Activated CD8-positive, alpha-beta memory T cell treated with anti-CD3 and anti-CD28 coated beads for 36 hours (primary cell): ENCODE results near the gene MAML2. TPM values are rescaled to one million over a fixed set of nuclear protein-coding genes. Genes with fewer than 3 reads are reported as not detected.

Source experiments
- CTCF ChIA-PET: fragments of 350-600 bp; sonication (Branson Sonifier 250); formaldehyde crosslinking; loops from one replicate; lab custom pipeline; 2021; ENCODE audit warnings: antibody characterized with exemption; lab: Charles Lee
- POLR2A ChIA-PET: fragments of 350-600 bp; sonication (Branson Sonifier 250); formaldehyde crosslinking; loops from one replicate; lab custom pipeline; 2021; ENCODE audit warnings: antibody characterized with exemption; lab: Charles Lee
- total RNA-seq, 2 experiments: library from RNA; stranded (reverse); gene quantifications; one replicate each; pipeline ENCODE4 v1.2.3, GENCODE V29; 2021

The MAML2 gene
- total RNA-seq, 2 experiments from 2014 or later: 15.6 to 16.4 TPM

DNA sequence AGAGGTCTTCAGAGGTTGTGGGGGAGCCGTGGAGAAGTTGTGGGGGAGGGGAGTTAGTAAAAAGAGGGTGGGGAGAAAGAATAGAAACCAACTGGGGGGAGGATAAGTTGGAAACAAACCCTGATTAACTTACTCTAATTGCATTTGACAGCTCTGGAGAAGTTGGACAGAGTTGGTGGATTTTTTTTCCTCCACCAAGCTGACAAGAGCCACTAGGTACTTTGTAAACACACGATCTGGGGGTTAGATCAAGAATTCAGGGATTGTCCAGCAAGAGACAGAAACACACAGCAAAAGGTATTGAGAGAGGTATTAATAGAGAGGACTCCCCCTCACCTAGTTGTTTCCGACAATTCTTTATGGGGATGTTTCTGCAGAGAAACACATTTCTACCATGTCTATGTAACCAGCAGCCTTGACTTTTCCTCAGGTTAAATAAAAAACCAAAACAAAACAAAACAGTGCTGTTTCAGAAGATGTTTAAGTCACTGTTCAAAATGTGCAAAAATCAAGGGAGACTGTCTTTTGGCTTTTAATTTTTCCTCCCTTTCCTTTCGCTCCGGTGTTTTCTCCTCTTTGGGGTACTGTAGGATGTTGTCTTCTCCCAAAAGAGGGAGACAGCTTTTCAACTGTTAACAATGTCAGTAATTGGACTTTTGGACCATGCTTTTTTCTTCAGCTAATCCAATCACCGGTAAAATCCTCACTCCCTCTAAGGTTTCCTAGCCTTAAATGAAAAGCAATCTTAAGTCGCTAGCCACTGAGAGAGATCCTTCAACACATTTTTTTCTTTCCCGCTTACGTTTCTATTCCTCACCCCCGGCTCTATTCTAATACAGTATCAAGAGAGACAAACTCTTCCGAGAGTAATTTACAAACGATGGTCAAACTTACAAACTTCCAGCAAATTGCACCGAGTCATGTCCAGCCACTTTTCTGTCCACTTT, 708 bp downstream of the MAML2 start:
- POLR2A ChIA-PET: interaction anchor here (0.7 to 1.8 kb wide), 10 partner anchors 10 to 279 kb away, joined by 3 to 5 read pairs (median 3); no protein-coding TSS in a partner anchor

DNA sequence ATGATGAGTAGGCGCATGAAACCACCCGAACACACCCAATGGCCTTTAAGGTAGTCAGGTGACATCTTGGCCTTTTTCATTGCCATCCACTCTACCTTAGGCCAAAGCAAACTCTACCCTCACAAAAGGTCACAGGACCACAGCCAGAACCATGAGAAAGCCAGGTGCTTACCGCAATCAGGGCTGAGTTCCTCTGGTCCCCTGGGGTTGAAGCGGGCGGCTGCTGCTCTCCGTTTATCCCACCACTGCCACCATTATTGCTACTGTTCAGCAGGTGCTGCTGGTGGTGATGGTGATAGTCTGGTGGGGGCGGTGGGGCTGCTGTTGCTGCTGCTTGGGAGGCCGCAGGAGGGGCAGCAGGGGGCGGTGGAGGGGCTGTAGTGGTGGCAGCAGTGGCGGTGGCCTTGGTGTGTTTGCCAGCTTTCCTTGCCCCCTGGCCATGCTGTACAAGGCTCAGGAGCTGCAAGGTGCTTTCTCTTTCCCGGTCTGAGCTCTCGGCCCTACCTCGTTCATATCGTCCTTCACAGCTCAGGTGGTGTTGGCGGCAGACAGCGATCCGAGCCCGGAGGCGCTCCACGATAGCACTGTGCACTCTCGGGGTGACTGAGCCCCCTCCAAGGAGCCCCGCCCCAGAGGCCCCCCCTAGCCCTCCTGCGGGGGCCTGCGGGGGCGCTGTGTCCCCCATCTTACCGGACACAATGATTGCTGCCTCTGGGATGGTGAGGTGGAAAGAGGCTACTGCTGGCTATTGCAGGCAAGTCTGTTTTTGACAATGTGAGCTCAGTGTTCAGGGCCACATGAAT, 1.6 kb downstream of the MAML2 start:
- ChIA-PET CTCF (interaction anchor here (0.7 to 2.9 kb wide), 16 partner anchors 10 to 322 kb away, joined by 3 to 11 read pairs (median 4); no protein-coding TSS in a partner anchor), POLR2A (interaction anchor here (1.6 to 1.8 kb wide), 2 partner anchors 48 to 279 kb away, joined by 5 to 6 read pairs; partner anchors contain the start of genes CCDC82 and JRKL)

More for the DNA sequence above, 708 bp downstream of the MAML2 start:
- CTCF ChIA-PET: interaction anchor here (0.7 to 2.9 kb wide), 39 partner anchors 10 to 322 kb away, joined by 3 to 11 read pairs (median 4); no protein-coding TSS in a partner anchor

DNA sequence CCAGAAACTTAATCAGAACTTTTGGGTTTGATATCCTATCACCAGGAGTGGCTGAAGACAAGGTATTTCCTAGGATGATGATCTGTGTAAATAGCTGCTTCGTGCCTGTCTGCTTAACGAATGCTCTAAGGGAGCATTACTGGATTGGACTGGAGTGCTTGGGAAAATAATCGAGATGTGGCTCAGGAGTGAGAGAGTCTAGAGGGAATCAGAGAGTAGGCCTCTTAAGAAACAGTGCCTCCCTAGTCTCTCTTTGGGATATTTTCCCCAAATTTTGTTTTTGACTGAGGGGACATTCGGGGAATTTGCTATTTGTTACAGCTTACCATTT, 2.5 kb downstream of the MAML2 start:
- CTCF ChIA-PET: interaction anchor here (1.1 to 2.1 kb wide), 4 partner anchors 154 to 298 kb away, joined by 3 to 7 read pairs (median 4); no protein-coding TSS in a partner anchor
- POLR2A ChIA-PET: interaction anchor here (1.2 to 1.8 kb wide), 2 partner anchors 49 to 550 kb away, joined by 4 to 6 read pairs; partner anchors contain the start of genes CCDC82, CEP57 and JRKL

- CTCF ChIA-PET: interaction anchor here (0.7 to 2.4 kb wide), 5 partner anchors 85 to 264 kb away, joined by 3 to 7 read pairs (median 4); no protein-coding TSS in a partner anchor
- POLR2A ChIA-PET: interaction anchor here (0.7 to 1.8 kb wide), 4 partner anchors 50 to 549 kb away, joined by 3 to 6 read pairs (median 4); partner anchors contain the start of genes CCDC82, CEP57 and JRKL
Observed at GRCh38 chr11:96339706-96340554, 3.1 kb downstream of the MAML2 start.

DNA sequence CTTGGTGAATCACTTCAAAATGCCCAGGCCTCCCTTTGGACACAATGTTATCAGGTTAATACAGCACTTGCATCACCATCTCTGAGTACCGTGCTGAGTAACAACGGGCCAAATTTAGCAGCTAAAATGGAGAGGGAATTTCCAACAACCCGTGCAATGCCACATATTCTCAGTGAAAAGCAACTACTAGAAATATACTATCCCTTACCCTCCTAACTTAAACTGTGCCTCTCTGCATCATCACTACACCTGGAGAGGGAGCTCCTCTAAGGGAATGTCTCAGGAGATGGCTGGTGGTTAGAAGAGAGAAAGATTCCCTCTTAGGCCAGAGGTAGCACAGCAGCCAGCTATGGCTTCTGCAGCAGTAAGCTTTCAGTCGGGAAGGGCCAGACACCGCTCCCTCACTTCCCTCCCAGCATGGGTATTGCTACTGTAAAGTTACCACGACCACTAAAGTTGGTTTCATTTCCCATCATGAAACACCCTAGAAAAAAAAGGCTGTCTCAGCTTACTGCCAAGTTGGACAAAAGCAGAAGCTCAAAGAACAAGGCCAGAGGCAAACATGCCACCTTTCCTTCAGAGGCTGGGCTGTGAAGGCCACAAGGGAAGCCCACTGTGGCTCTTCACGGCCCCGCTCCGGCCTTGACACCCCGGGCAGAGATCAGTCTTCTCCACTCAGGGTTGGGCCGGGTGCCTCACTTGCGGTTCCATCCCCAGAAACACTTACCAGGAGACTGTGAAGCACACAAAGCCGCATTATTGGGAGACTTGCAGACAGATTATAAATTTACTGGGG, 3.9 kb downstream of the MAML2 start:
- CTCF ChIA-PET: interaction anchor here (1.4 to 2.4 kb wide), 4 partner anchors 18 to 153 kb away, joined by 3 to 6 read pairs (median 4); no protein-coding TSS in a partner anchor
- POLR2A ChIA-PET: interaction anchor here (0.6 to 0.9 kb wide), 3 partner anchors 95 to 185 kb away, joined by 3 to 5 read pairs (median 4); no protein-coding TSS in a partner anchor

DNA sequence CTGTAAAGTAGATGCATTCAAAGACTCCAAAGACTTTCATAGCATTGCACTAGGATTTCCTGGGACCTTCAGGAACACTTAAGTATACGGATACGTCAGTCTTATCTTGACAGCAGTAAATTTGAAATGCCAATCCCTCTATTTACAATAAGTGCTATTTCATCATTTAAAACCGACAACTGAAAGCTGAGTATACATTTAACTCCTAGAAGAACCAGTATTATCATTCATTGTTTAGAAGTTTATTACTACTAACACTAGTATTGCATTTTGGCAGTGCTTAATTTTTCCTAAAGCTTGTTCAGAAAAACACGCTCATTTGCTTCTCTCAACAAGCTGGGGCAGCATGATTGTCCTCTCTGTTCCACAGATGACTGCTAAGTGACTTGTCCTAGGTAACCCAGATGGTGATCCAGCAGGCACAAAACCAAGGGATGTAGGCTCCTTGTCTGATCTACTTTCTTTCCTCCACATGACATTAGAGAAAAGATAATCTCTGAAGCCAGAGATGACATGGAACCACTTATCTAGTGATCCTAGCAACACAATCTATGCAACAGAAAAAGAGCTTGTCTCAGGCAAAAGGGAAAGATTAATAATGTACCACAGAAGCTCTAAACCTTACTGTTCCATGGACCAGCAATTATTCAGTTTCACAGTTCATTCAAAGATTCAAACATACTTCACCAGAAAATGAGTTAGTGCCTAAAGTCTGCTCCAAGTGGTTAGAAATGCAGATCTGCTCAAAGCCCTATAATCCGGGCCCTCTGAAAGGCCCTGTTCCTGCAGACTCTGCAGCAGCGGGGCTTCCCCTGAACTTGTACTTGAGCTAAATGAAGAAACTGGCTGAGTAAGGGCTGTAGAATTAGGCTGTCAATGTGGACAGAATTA, 5.2 kb downstream of the MAML2 start:
- CTCF ChIA-PET: interaction anchor here (1.0 to 2.4 kb wide), 3 partner anchors 19 to 149 kb away, joined by 3 to 6 read pairs (median 3); no protein-coding TSS in a partner anchor

GRCh38 chr11:96335388-96335787, 7.6 kb downstream of the MAML2 start:
- ChIA-PET POLR2A (no interaction called here), CTCF (interaction anchor here (1.0 kb wide), 1 partner anchor 21 kb away, joined by 3 read pairs; no protein-coding TSS in a partner anchor)

More for the DNA sequence above, 5.2 kb downstream of the MAML2 start:
- POLR2A ChIA-PET: no interaction called here

- CTCF ChIA-PET: no interaction called here
- POLR2A ChIA-PET: no interaction called here
Observed at GRCh38 chr11:96334219-96334618, 8.8 kb downstream of the MAML2 start.

GRCh38 chr11:96333191-96333719, 9.7 kb downstream of the MAML2 start:
- ChIA-PET CTCF (interaction anchor here (1.9 kb wide), 1 partner anchor 10 kb away, joined by 5 read pairs; the partner anchor contains the start of gene MAML2), POLR2A (no interaction called here)

DNA sequence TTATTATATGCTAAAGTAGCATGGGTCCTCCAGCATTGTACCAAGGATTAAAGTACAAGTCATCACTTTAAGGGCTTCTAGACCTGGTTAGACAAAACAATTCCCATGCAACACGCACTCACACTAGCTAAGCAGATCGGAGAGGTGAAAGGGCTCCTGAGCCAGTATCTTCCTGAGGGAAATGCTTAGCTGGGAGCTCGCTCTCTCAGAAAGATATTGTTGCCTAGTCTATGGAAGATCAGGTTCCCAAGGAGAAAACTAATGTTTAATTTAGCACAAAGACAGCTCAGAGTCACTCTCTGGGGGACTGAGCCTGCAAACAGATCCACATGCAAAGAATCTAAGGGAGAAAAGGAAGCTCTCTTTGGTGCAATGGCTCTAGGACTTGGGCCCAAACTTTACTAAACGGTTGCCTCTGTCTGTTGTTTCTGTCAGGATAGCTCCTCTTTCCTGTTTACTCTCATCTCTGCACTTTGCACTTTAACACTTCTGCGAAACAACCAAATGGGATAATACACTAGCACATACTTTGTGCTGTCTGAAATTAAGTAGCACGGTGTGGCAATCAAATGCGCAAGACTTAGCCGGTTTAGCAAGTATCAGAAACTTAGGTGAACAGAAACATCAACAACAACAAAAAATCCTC, 10.7 kb downstream of the MAML2 start:
- POLR2A ChIA-PET: interaction anchor here (0.6 to 0.9 kb wide), 3 partner anchors 11 to 75 kb away, joined by 3 to 4 read pairs (median 3); partner anchors contain the start of gene MAML2
- CTCF ChIA-PET: interaction anchor here (1.2 to 1.9 kb wide), 2 partner anchors 10 to 11 kb away, joined by 4 to 5 read pairs; partner anchors contain the start of gene MAML2

GRCh38 chr11:96331699-96332116, 11.3 kb downstream of the MAML2 start:
- CTCF ChIA-PET: interaction anchor here (1.2 to 1.9 kb wide), 2 partner anchors 10 to 11 kb away, joined by 4 to 5 read pairs; partner anchors contain the start of gene MAML2
- POLR2A ChIA-PET: interaction anchor here (0.5 to 0.8 kb wide), 3 partner anchors 26 to 75 kb away, joined by 3 to 6 read pairs (median 4); no protein-coding TSS in a partner anchor

- CTCF ChIA-PET: interaction anchor here (1.4 kb wide), 1 partner anchor 11 kb away, joined by 4 read pairs; no protein-coding TSS in a partner anchor
- POLR2A ChIA-PET: no interaction called here
Observed at GRCh38 chr11:96330511-96330859, 12.5 kb downstream of the MAML2 start.

GRCh38 chr11:96329855-96330510, 13.0 kb downstream of the MAML2 start:
- CTCF ChIA-PET: interaction anchor here (1.4 kb wide), 1 partner anchor 12 kb away, joined by 4 read pairs; no protein-coding TSS in a partner anchor

GRCh38 chr11:96329419-96329818, 13.6 kb downstream of the MAML2 start:
- ChIA-PET POLR2A (no interaction called here), CTCF (no interaction called here)

More at GRCh38 chr11:96329855-96330510, 13.0 kb downstream of the MAML2 start:
- POLR2A ChIA-PET: no interaction called here
